ENCODE measurements around the gene PI16.

Gene PI16

GRCh38 chr6:36916126-36916525 is 38.4 kb upstream of the PI16 start:
- H3K27ac ChIP-seq (ENCODE audit: low read depth, low read length) = no peak overlapping the region
- no peaks in the 10 kb centered on the region for H3K9me3 ChIP-seq (ENCODE audit: control insufficient read depth, insufficient read depth, low read depth, low read length)
- no peak overlapping the region for H3K4me3 ChIP-seq (ENCODE audit: low read depth, low read length)
- H3K4me1 ChIP-seq (ENCODE audit: control insufficient read depth, insufficient read depth, low read length) = 0 out of 2 replicates have a peak, but pooled peaks cover 6% of the 10 kb centered on the region
- H3K9ac ChIP-seq (ENCODE audit: low read length) = no peak overlapping the region
- H3K27me3 ChIP-seq (ENCODE audit: control insufficient read depth, insufficient read depth, low read length) = no peaks in the 10 kb centered on the region
- H3K36me3 ChIP-seq (ENCODE audit: control insufficient read depth, insufficient read depth, low read length) = peaks cover 5% of the 10 kb centered on the region

GRCh38 chr6:36917541-36918193 is 36.9 kb upstream of the PI16 start:
- H3K27me3 ChIP-seq (ENCODE audit: control insufficient read depth, insufficient read depth, low read length) = no peaks in the 10 kb centered on the region
- 0 out of 2 replicates have a peak, but pooled peaks cover 6% of the 10 kb centered on the region for H3K4me1 ChIP-seq (ENCODE audit: control insufficient read depth, insufficient read depth, low read length)
- no peaks in the 10 kb centered on the region for H3K9me3 ChIP-seq (ENCODE audit: control insufficient read depth, insufficient read depth, low read depth, low read length)
- H3K27ac ChIP-seq (ENCODE audit: low read depth, low read length) = no peak overlapping the region
- H3K4me3 ChIP-seq (ENCODE audit: low read depth, low read length) = no peak overlapping the region
- H3K9ac ChIP-seq (ENCODE audit: low read length) = no peak overlapping the region
- peaks cover 5% of the 10 kb centered on the region for H3K36me3 ChIP-seq (ENCODE audit: control insufficient read depth, insufficient read depth, low read length)

- no peaks in the 10 kb centered on the region for H3K9me3 ChIP-seq (ENCODE audit: control insufficient read depth, insufficient read depth, low read depth, low read length)
- peaks cover 5% of the 10 kb centered on the region for H3K36me3 ChIP-seq (ENCODE audit: control insufficient read depth, insufficient read depth, low read length)
- no peak overlapping the region for H3K9ac ChIP-seq (ENCODE audit: low read length)
- no peak overlapping the region for H3K4me3 ChIP-seq (ENCODE audit: low read depth, low read length)
- H3K27me3 ChIP-seq (ENCODE audit: control insufficient read depth, insufficient read depth, low read length) = no peaks in the 10 kb centered on the region
- no peak overlapping the region for H3K27ac ChIP-seq (ENCODE audit: low read depth, low read length)
- H3K4me1 ChIP-seq (ENCODE audit: control insufficient read depth, insufficient read depth, low read length) = no peaks in the 10 kb centered on the region
Measured at GRCh38 chr6:36920049-36920448, 34.5 kb upstream of the PI16 start.

- H3K9me3 ChIP-seq (ENCODE audit: control insufficient read depth, insufficient read depth, low read depth, low read length) = no peaks in the 10 kb centered on the region
- H3K36me3 ChIP-seq (ENCODE audit: control insufficient read depth, insufficient read depth, low read length) = peaks cover 5% of the 10 kb centered on the region
- no peak overlapping the region for H3K4me3 ChIP-seq (ENCODE audit: low read depth, low read length)
- H3K9ac ChIP-seq (ENCODE audit: low read length) = no peak overlapping the region
- no peaks in the 10 kb centered on the region for H3K27me3 ChIP-seq (ENCODE audit: control insufficient read depth, insufficient read depth, low read length)
- H3K27ac ChIP-seq (ENCODE audit: low read depth, low read length) = no peak overlapping the region
- H3K4me1 ChIP-seq (ENCODE audit: control insufficient read depth, insufficient read depth, low read length) = no peaks in the 10 kb centered on the region
Measured at GRCh38 chr6:36920546-36920945, 34.0 kb upstream of the PI16 start.

GRCh38 chr6:36924131-36924530 is 30.4 kb upstream of the PI16 start:
- Histone ChIP-seq H3K9ac (ENCODE audit: low read length) (no peak overlapping the region), H3K4me1 (ENCODE audit: control insufficient read depth, insufficient read depth, low read length) (no peaks in the 10 kb centered on the region), H3K27me3 (ENCODE audit: control insufficient read depth, insufficient read depth, low read length) (no peaks in the 10 kb centered on the region), H3K9me3 (ENCODE audit: control insufficient read depth, insufficient read depth, low read depth, low read length) (no peaks in the 10 kb centered on the region), H3K36me3 (ENCODE audit: control insufficient read depth, insufficient read depth, low read length) (peaks cover 5% of the 10 kb centered on the region; the same call in 1 of the 2 replicates), H3K27ac (ENCODE audit: low read depth, low read length) (no peak overlapping the region), H3K4me3 (ENCODE audit: low read depth, low read length) (no peak overlapping the region)

GRCh38 chr6:36924778-36925374 is 29.7 kb upstream of the PI16 start:
- Histone ChIP-seq H3K4me1 (ENCODE audit: control insufficient read depth, insufficient read depth, low read length) (no peaks in the 10 kb centered on the region), H3K9me3 (ENCODE audit: control insufficient read depth, insufficient read depth, low read depth, low read length) (no peaks in the 10 kb centered on the region), H3K4me3 (ENCODE audit: low read depth, low read length) (no peak overlapping the region), H3K9ac (ENCODE audit: low read length) (no peak overlapping the region), H3K27me3 (ENCODE audit: control insufficient read depth, insufficient read depth, low read length) (no peaks in the 10 kb centered on the region), H3K36me3 (ENCODE audit: control insufficient read depth, insufficient read depth, low read length) (peaks cover 3% of the 10 kb centered on the region; the same call in 1 of the 2 replicates), H3K27ac (ENCODE audit: low read depth, low read length) (no peak overlapping the region)

- no peaks in the 10 kb centered on the region for H3K4me1 ChIP-seq (ENCODE audit: control insufficient read depth, insufficient read depth, low read length)
- no peaks in the 10 kb centered on the region for H3K36me3 ChIP-seq (ENCODE audit: control insufficient read depth, insufficient read depth, low read length)
- no peak overlapping the region for H3K27ac ChIP-seq (ENCODE audit: low read depth, low read length)
- no peaks in the 10 kb centered on the region for H3K27me3 ChIP-seq (ENCODE audit: control insufficient read depth, insufficient read depth, low read length)
- H3K9ac ChIP-seq (ENCODE audit: low read length) = no peak overlapping the region
- no peak overlapping the region for H3K4me3 ChIP-seq (ENCODE audit: low read depth, low read length)
- no peaks in the 10 kb centered on the region for H3K9me3 ChIP-seq (ENCODE audit: control insufficient read depth, insufficient read depth, low read depth, low read length)
Measured at GRCh38 chr6:36925809-36926208, 28.7 kb upstream of the PI16 start.

- no peaks in the 10 kb centered on the region for H3K27me3 ChIP-seq (ENCODE audit: control insufficient read depth, insufficient read depth, low read length)
- H3K4me1 ChIP-seq (ENCODE audit: control insufficient read depth, insufficient read depth, low read length) = no peaks in the 10 kb centered on the region
- H3K27ac ChIP-seq (ENCODE audit: low read depth, low read length) = no peak overlapping the region
- no peak overlapping the region for H3K4me3 ChIP-seq (ENCODE audit: low read depth, low read length)
- no peaks in the 10 kb centered on the region for H3K36me3 ChIP-seq (ENCODE audit: control insufficient read depth, insufficient read depth, low read length)
- no peaks in the 10 kb centered on the region for H3K9me3 ChIP-seq (ENCODE audit: control insufficient read depth, insufficient read depth, low read depth, low read length)
- H3K9ac ChIP-seq (ENCODE audit: low read length) = no peak overlapping the region
Measured at GRCh38 chr6:36926708-36927513, 27.6 kb upstream of the PI16 start.

GRCh38 chr6:36927691-36928546 is 26.6 kb upstream of the PI16 start:
- Histone ChIP-seq H3K9ac (ENCODE audit: low read length) (no peak overlapping the region), H3K4me3 (ENCODE audit: low read depth, low read length) (no peak overlapping the region), H3K27me3 (ENCODE audit: control insufficient read depth, insufficient read depth, low read length) (no peaks in the 10 kb centered on the region), H3K4me1 (ENCODE audit: control insufficient read depth, insufficient read depth, low read length) (no peaks in the 10 kb centered on the region), H3K9me3 (ENCODE audit: control insufficient read depth, insufficient read depth, low read depth, low read length) (no peaks in the 10 kb centered on the region), H3K36me3 (ENCODE audit: control insufficient read depth, insufficient read depth, low read length) (no peaks in the 10 kb centered on the region), H3K27ac (ENCODE audit: low read depth, low read length) (no peak overlapping the region)

- H3K27ac ChIP-seq (ENCODE audit: low read depth, low read length) = no peak overlapping the region
- no peaks in the 10 kb centered on the region for H3K9me3 ChIP-seq (ENCODE audit: control insufficient read depth, insufficient read depth, low read depth, low read length)
Measured at GRCh38 chr6:36928547-36928918, 26.0 kb upstream of the PI16 start.

More at GRCh38 chr6:36928547-36928918, 26.0 kb upstream of the PI16 start:
- H3K27me3 ChIP-seq (ENCODE audit: control insufficient read depth, insufficient read depth, low read length) = no peaks in the 10 kb centered on the region
- no peak overlapping the region for H3K9ac ChIP-seq (ENCODE audit: low read length)
- no peak overlapping the region for H3K4me3 ChIP-seq (ENCODE audit: low read depth, low read length)
- no peaks in the 10 kb centered on the region for H3K4me1 ChIP-seq (ENCODE audit: control insufficient read depth, insufficient read depth, low read length)
- H3K36me3 ChIP-seq (ENCODE audit: control insufficient read depth, insufficient read depth, low read length) = no peaks in the 10 kb centered on the region
